Ovary (tissue), 9 donors: Measurements from ENCODE around the gene INMT. TPM values are rescaled to one million over a fixed set of nuclear protein-coding genes. Genes with fewer than 3 reads are reported as not detected.

Experiments
- DNase-seq, 5 donors: peaks; one replicate each; pipeline ENCODE4 v3.0.0-alpha.2; 2019 to 2020
- H3K27ac ChIP-seq, 2 donors: fragments of 200-600 bp; one replicate each; pipeline versions ENCODE4 v1.5.1 to v1.8.0; 2019 to 2022
- H3K27me3 ChIP-seq: fragments of 200-600 bp; one replicate; pipeline ENCODE4 v1.8.0; 2022
- H3K36me3 ChIP-seq: fragments of 200-600 bp; sonication (generic); one replicate; pipeline ENCODE4 v1.5.1; 2019
- H3K4me1 ChIP-seq: one replicate; pipeline ENCODE4 v1.8.1; 2013; ENCODE audit warnings: mild to moderate bottlenecking, moderate library complexity; ENCODE audit not compliant: insufficient read depth
- H3K4me3 ChIP-seq: fragments of 200-600 bp; sonication (generic); one replicate; pipeline ENCODE4 v1.5.1; 2017
- H3K9me3 ChIP-seq, 2 donors: fragments of 200-600 bp in 1 of 2; sonication (generic) in 1 of 2; one replicate each; pipeline versions ENCODE4 v1.5.1 to v1.8.1; 2013 to 2019; ENCODE audit warnings: mild to moderate bottlenecking in 1 of 2, moderate library complexity in 1 of 2
- EP300 ChIP-seq: sonication (generic); formaldehyde crosslinking; IDR thresholded peaks from one replicate; pipeline ENCODE4 v1.6.1; 2017; ENCODE audit warnings: antibody characterized with exemption
- POLR2A ChIP-seq: fragments of 450-650 bp; IDR thresholded peaks from one replicate; pipeline ENCODE4 v1.6.1; 2017; ENCODE audit warnings: antibody characterized with exemption, mild to moderate bottlenecking, moderate library complexity
- WGBS, 3 donors: extraction: QIAGEN DNeasy Blood & Tissue Kit in 1 of 3; methylation state at CpG; one replicate each; pipeline versions ENCODE4 v1.1.5 to v1.1.7; 2013 to 2017; 5-methylcytosine and 5-hydroxymethylcytosine counted together
- intact Hi-C, 4 donors: fragments of 100-400 bp; cut with DNase I; formaldehyde crosslinking; loops; one replicate each; pipeline versions ENCODE4 v1.11.0 to v1.15.1; 2022 to 2023
- polyA plus RNA-seq, 2 donors: library from polyadenylated mRNA; stranded (reverse); fragments of 200-250 nt in 1 of 2; fragments of 350-450 nt in 1 of 2; fragmentation: Illumina TruSeq in 1 of 2; extraction: RNeasy Lipid Tissue Mini Kit (QIAGEN cat#74804) in 1 of 2; gene quantifications; one replicate each; pipeline ENCODE4 v1.2.3, GENCODE V29; 2013 to 2014
- total RNA-seq, 7 donors: library from RNA; depleted of rRNA in 2 of 7; stranded (reverse); fragments of >200 nt in 2 of 7; fragmentation: NEBNext Ultra II Directional in 3 of 7; extraction: Animal tissue kit (Norgen Biotek cat#: 25700) in 3 of 7; gene quantifications; one replicate each; pipeline versions ENCODE4 v1.1.0 to v1.2.4, GENCODE V29; 2016 to 2023
- TF ChIP-seq, protein P1 (sequence below), 3 donors: fragments of 450-650 bp in 2 of 3; fragments of 200-600 bp in 1 of 3; IDR thresholded peaks; one replicate each; pipeline versions ENCODE4 v1.5.1 to v1.8.0; 2016 to 2022; ENCODE audit warnings: antibody characterized with exemption in 3 of 3, mild to moderate bottlenecking in 1 of 3
- donor health status: DM: no; HTN: no; CAD: no; lungs with moderate emphysema.
- donor health status: DM: no; HTN: no; CAD: no.
- donor health status: Bipolar disorder and iron deficiency.
- donor health status: DM: yes; HTN: yes; CAD: no.
- donor health status: DM: no; HTN: no; CAD: no.
- donor health status: DM: yes; HTN: yes; CAD: no.

INMT gene
- total and polyA plus RNA-seq, 9 donors = 0.99 to 153 (median 37.3) TPM

DNA sequence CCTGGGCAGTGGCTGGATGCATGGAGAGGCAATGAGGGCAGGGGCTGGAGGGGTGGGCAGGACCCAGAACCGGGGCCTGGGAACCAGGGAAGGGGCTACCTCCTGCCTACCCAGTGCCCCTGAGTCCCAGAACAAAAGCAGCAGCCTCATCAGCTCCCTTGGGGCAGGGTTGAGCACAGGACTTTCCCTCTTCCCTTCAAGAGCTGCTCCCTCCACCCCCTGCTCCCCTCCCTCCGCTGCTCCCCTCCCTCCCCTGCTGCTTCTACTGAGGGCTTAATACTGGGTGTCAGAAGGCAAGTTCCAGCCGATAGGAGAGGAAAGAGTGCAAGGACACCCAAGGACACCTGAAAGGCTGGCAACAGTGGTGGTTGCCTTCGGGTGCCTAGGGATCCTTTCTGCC, 28.2 kb upstream of the INMT start:
- intact Hi-C loops = no loop called here
- Histone ChIP-seq H3K27me3 (no peaks in the 10 kb centered on the region), H3K4me1 (no peaks in the 10 kb centered on the region), H3K36me3 (no peaks in the 10 kb centered on the region), H3K27ac (no peak overlapping the region), H3K9me3 (no peaks in the 10 kb centered on the region), H3K4me3 (no peak overlapping the region)
- 53 to 73% (median 56%) methylated on average over 4 of the region's 4 CpGs for WGBS, 3 donors
- no peak for DNase-seq
- TF ChIP-seq EP300 = no peak
- TF ChIP-seq, protein P1, sequence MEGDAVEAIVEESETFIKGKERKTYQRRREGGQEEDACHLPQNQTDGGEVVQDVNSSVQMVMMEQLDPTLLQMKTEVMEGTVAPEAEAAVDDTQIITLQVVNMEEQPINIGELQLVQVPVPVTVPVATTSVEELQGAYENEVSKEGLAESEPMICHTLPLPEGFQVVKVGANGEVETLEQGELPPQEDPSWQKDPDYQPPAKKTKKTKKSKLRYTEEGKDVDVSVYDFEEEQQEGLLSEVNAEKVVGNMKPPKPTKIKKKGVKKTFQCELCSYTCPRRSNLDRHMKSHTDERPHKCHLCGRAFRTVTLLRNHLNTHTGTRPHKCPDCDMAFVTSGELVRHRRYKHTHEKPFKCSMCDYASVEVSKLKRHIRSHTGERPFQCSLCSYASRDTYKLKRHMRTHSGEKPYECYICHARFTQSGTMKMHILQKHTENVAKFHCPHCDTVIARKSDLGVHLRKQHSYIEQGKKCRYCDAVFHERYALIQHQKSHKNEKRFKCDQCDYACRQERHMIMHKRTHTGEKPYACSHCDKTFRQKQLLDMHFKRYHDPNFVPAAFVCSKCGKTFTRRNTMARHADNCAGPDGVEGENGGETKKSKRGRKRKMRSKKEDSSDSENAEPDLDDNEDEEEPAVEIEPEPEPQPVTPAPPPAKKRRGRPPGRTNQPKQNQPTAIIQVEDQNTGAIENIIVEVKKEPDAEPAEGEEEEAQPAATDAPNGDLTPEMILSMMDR (IDR thresholded peaks at IDR 0.05) = no peak
- no peak for TF ChIP-seq POLR2A

DNA sequence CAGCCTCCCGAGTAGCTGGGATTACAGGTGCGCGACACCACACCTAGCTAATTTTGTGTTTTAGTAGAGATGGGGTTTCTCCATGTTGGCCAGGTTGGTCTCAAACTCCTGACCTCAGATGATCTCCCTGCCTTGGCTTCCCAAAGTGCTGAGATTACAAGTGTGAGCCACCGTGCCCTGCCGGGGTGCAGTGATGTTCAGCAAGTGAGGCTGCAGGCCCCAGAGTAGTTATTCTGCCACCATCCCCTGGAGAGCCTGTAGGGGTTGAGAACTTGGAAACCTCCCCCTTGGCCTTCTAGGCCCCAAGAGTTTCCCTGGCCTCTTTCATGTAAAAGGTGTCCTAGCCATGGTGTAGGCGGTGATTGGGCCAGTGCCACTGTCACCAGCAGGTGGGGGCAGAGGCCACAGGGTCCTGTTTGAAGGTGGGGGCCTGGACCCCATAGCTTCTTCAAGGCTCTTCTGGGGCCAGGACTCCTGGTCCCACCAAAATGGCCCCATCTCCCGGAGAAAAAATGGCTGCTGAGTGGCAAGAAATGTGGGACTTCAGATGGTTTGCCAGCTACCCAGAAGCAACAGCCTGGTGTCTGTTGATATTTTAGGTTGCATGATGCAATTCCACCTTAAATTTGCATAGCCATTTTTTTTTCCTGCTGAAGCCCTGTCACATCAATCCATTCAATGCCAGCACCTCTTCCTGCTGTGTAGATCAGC, 25.5 kb upstream of the INMT start:
- Histone ChIP-seq H3K36me3 (no peaks in the 10 kb centered on the region), H3K4me3 (no peak overlapping the region), H3K4me1 (no peaks in the 10 kb centered on the region), H3K9me3 (no peaks in the 10 kb centered on the region), H3K27me3 (no peaks in the 10 kb centered on the region), H3K27ac (no peak overlapping the region)
- TF ChIP-seq, protein P1 (IDR thresholded peaks at IDR 0.05) = no peak
- TF ChIP-seq POLR2A (no peak), EP300 (no peak)
- 92 to 97% (median 95%) methylated on average over 7 of the region's 7 CpGs for WGBS, 3 donors
- no peak for DNase-seq
- intact Hi-C loops = no loop called here

DNA sequence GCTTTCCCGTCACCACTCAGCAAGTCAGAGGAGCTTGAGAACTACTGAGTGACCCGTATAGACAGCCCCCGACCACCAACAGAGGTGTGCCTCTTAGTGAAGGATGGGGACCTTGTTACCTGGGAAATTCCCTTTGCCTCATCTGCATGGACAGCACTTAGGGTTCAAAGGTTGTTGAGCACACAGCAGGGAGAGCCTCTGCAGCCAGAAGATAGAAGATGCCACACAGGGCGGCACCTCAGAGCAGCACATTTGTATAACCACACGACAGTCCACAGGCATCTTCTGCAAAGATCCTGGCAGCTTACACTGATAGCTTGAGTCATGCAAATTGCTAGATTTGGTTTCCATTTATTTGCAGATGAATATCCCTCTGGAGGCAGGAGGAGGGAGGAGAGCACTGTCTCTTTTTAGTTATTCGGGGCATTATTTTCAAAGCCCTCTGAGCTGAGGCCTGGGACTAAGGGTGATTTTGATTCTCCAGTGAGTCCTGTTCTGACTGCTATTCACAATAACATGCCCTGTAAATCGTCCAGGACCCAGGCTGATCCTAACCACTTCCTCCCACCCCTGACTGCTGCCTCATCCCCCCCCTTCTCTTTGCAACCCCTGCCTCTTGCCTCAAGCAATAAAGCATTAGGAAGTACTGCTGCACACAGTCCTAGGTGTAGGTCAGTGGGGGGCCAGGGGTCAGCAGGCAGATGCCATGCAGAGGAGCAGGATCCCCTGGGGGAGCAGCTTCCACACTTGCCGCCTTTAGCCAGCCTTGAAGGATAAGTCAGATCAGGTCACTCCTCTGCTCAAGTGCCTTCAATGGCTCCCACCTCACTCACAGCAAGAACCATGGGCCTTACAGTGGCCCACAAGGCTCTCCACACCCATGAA, 24.6 kb upstream of the INMT start:
- TF ChIP-seq POLR2A (no peak), EP300 (no peak)
- TF ChIP-seq, protein P1 (IDR thresholded peaks at IDR 0.05) = no peak
- intact Hi-C loops = no loop called here
- no peak for DNase-seq
- Histone ChIP-seq H3K4me3 (no peak overlapping the region), H3K4me1 (no peaks in the 10 kb centered on the region), H3K9me3 (no peaks in the 10 kb centered on the region), H3K27me3 (no peaks in the 10 kb centered on the region), H3K36me3 (no peaks in the 10 kb centered on the region), H3K27ac (no peak overlapping the region)
- 64 to 65% (median 64%) methylated on average over 8 of the region's 8 CpGs for WGBS, 3 donors

DNA sequence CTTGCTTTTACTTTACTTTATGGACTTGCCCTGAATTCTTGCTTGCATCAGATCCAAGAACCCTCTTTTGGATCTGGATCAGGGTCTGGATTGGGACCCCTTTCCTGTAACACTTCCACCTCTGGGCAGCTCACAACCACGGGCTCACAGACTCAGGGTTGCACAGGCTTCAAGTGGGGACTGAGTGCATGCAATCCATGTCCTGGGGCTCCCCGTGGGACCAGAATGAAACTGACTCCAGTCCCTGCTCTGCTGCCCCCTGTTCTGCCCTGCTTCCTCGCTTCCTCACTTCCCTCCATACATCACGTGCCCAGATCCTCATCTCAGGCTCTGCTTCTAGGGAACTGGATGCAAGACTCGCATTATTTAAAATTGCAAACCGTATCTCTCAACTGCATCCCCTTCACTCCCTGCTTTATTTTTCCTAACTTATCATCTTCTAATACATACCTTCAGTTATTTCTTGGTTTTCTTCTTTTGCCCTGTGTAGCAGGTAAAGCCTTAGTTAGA, 23.3 kb upstream of the INMT start:
- H3K27ac ChIP-seq = no peak overlapping the region
- H3K4me3 ChIP-seq = no peak overlapping the region
- H3K9me3 ChIP-seq = no peaks in the 10 kb centered on the region
- no peaks in the 10 kb centered on the region for H3K27me3 ChIP-seq
- TF ChIP-seq POLR2A (no peak), EP300 (no peak)
- TF ChIP-seq, protein P1 (IDR thresholded peaks at IDR 0.05) = no peak
- no peaks in the 10 kb centered on the region for H3K4me1 ChIP-seq
- intact Hi-C loops = no loop called here
- WGBS, 3 donors = 58 to 64% (median 60%) methylated on average over 6 of the region's 6 CpGs
- H3K36me3 ChIP-seq = no peaks in the 10 kb centered on the region
- DNase-seq = no peak
